Panc1 (cell line): ENCODE results near the gene TRIM33. TPM values are rescaled to one million over a fixed set of nuclear protein-coding genes. Genes with fewer than 3 reads are reported as not detected.

Source experiments
- ATAC-seq: fragments of 200-7000 bp; cut with Tn5 transposase; 2 replicates; pipeline ENCODE4 v1.9.1; 2020; ENCODE audit warnings: mild to moderate bottlenecking, moderate library complexity
- BruUV-seq: library from RNA; stranded (reverse); fragments of 400-500 nt; replicated peaks from 2 replicates; lab custom pipeline; 2021; lab: Mats Ljungman, UMichigan
- CTCF ChIA-PET: fragments of 300-600 bp; sonication (Branson Sonifier 250); formaldehyde crosslinking; loops from one replicate; lab custom pipeline; 2022; ENCODE audit warnings: antibody characterized with exemption; lab: Charles Lee
- POLR2A ChIA-PET: fragments of 300-600 bp; sonication (Branson Sonifier 250); formaldehyde crosslinking; loops from one replicate; lab custom pipeline; 2022; ENCODE audit warnings: antibody characterized with exemption; lab: Charles Lee
- DNase-seq: peaks from one replicate; pipeline ENCODE4 v3.0.0-alpha.2; 2010; ENCODE audit warnings: low read depth, low spot score
- H3K27ac ChIP-seq: 2 replicates; pipeline ENCODE4 v1.5.1; 2011; ENCODE audit warnings: mild to moderate bottlenecking, low read length, inconsistent platforms
- H3K27me3 ChIP-seq: fragments of 200-500 bp; sonication (Bioruptor generic); 2 replicates; pipeline ENCODE4 v1.6.0; 2014; ENCODE audit warnings: low read length, inconsistent platforms; ENCODE audit not compliant: control insufficient read depth, insufficient read depth
- H3K36me3 ChIP-seq: fragments of 200-500 bp; sonication (Bioruptor generic); 2 replicates; pipeline ENCODE4 v1.5.1; 2014; ENCODE audit warnings: inconsistent platforms, mild to moderate bottlenecking, low read length, moderate library complexity; ENCODE audit not compliant: control insufficient read depth, insufficient read depth
- H3K4me1 ChIP-seq: 2 replicates; pipeline ENCODE4 v1.5.1; 2011; ENCODE audit warnings: inconsistent platforms, mild to moderate bottlenecking, low read length, moderate library complexity; ENCODE audit not compliant: control insufficient read depth, insufficient read depth
- H3K4me3 ChIP-seq, 2 experiments: 2 replicates each; pipeline ENCODE4 v1.5.1; 2011 to 2012; ENCODE audit warnings: low read depth in 2 of 2, low read length in 2 of 2, mild to moderate bottlenecking in 2 of 2, inconsistent platforms in 1 of 2, moderate library complexity in 1 of 2
- H3K9me3 ChIP-seq: fragments of 200-500 bp; sonication (Bioruptor generic); 2 replicates; pipeline ENCODE4 v1.5.1; 2014; ENCODE audit warnings: low read depth, mild to moderate bottlenecking, inconsistent platforms, low read length, moderate library complexity; ENCODE audit not compliant: control insufficient read depth, insufficient read depth
- POLR2AphosphoS5 ChIP-seq: IDR thresholded peaks from 2 replicates; pipeline ENCODE4 v1.6.1; 2012; ENCODE audit warnings: mild to moderate bottlenecking, low read depth, low read length, moderate library complexity
- SIN3A ChIP-seq: IDR thresholded peaks from 2 replicates; pipeline ENCODE4 v1.6.1; 2012; ENCODE audit warnings: low read depth, mild to moderate bottlenecking, low read length, moderate library complexity, borderline replicate concordance; ENCODE audit not compliant: insufficient read depth
- TCF7L2 ChIP-seq: IDR thresholded peaks from 2 replicates; pipeline ENCODE4 v1.6.1; 2011; ENCODE audit warnings: mild to moderate bottlenecking, low read depth, low read length, inconsistent platforms
- in situ Hi-C: cut with HindIII; loops from 2 replicates; pipeline ENCODE4 v1.10.0; 2016; ENCODE audit warnings: low sequenced_read_pairs, low pct_unique_long_range_greater_than_20kb
- intact Hi-C: fragments of 100-400 bp; cut with micrococcal nuclease; formaldehyde crosslinking; loops from one replicate; pipeline ENCODE4 v1.10.0; 2022; ENCODE audit not compliant: unreplicated experiment
- total RNA-seq: library from RNA; stranded (reverse); gene quantifications from one replicate; pipeline ENCODE4 v1.2.1, GENCODE V29; 2021; ENCODE audit not compliant: unreplicated experiment
- TF ChIP-seq, protein P1 (sequence below), 2 experiments: IDR thresholded peaks; 2 replicates each; pipeline ENCODE4 v1.6.1; 2011 to 2012; ENCODE audit warnings: low read depth in 2 of 2, control low read depth in 1 of 2, low read length in 1 of 2, mild to moderate bottlenecking in 1 of 2, moderate library complexity in 1 of 2; ENCODE audit not compliant: insufficient read depth in 1 of 2
- TF ChIP-seq, protein P2 (sequence below): fragments of 450-650 bp; IDR thresholded peaks from 2 replicates; pipeline ENCODE4 v1.5.1; 2017; ENCODE audit warnings: mild to moderate bottlenecking

TRIM33 gene
- total RNA-seq, 1 experiment from 2014 or later = 22.2 TPM

DNA sequence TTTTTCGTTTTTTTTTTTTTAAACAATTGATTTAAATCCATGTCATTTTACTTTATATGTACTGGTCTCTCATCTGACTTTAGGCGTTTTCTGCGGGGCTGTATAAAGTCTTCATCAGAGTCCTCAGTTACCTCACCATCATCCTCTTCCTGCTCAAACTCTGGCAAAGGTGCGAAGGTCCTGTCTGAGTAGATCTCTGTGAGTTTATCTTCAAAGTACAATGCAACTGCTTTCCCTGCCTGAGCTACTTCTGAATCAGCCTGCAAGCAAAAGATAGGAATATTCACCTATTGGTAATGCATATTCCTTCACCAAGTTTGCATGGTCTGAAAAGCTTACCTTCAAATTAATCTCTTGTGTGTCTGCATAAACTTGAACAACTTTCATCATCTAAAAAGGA, 113.4 kb downstream of the TRIM33 start:
- no TSS peak for BruUV-seq
- in situ Hi-C loops = no loop called here
- DNase-seq (no peak), ATAC-seq (no peak)
- TF ChIP-seq POLR2AphosphoS5 (no peak), TCF7L2 (no peak), SIN3A (no peak)
- TF ChIP-seq, protein P1, sequence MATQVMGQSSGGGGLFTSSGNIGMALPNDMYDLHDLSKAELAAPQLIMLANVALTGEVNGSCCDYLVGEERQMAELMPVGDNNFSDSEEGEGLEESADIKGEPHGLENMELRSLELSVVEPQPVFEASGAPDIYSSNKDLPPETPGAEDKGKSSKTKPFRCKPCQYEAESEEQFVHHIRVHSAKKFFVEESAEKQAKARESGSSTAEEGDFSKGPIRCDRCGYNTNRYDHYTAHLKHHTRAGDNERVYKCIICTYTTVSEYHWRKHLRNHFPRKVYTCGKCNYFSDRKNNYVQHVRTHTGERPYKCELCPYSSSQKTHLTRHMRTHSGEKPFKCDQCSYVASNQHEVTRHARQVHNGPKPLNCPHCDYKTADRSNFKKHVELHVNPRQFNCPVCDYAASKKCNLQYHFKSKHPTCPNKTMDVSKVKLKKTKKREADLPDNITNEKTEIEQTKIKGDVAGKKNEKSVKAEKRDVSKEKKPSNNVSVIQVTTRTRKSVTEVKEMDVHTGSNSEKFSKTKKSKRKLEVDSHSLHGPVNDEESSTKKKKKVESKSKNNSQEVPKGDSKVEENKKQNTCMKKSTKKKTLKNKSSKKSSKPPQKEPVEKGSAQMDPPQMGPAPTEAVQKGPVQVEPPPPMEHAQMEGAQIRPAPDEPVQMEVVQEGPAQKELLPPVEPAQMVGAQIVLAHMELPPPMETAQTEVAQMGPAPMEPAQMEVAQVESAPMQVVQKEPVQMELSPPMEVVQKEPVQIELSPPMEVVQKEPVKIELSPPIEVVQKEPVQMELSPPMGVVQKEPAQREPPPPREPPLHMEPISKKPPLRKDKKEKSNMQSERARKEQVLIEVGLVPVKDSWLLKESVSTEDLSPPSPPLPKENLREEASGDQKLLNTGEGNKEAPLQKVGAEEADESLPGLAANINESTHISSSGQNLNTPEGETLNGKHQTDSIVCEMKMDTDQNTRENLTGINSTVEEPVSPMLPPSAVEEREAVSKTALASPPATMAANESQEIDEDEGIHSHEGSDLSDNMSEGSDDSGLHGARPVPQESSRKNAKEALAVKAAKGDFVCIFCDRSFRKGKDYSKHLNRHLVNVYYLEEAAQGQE (IDR thresholded peaks at IDR 0.05; ENCODE audit: insufficient read depth in 1 of 2, low read depth in 2 of 2, low read length in 1 of 2) = no peak
- TF ChIP-seq, protein P2, sequence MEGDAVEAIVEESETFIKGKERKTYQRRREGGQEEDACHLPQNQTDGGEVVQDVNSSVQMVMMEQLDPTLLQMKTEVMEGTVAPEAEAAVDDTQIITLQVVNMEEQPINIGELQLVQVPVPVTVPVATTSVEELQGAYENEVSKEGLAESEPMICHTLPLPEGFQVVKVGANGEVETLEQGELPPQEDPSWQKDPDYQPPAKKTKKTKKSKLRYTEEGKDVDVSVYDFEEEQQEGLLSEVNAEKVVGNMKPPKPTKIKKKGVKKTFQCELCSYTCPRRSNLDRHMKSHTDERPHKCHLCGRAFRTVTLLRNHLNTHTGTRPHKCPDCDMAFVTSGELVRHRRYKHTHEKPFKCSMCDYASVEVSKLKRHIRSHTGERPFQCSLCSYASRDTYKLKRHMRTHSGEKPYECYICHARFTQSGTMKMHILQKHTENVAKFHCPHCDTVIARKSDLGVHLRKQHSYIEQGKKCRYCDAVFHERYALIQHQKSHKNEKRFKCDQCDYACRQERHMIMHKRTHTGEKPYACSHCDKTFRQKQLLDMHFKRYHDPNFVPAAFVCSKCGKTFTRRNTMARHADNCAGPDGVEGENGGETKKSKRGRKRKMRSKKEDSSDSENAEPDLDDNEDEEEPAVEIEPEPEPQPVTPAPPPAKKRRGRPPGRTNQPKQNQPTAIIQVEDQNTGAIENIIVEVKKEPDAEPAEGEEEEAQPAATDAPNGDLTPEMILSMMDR = no peak
- Histone ChIP-seq H3K4me3 (no peak overlapping the region), H3K36me3 (peaks cover 13% of the 10 kb centered on the region; the same call in 1 of the 2 replicates), H3K9me3 (no peaks in the 10 kb centered on the region), H3K27ac (no peak overlapping the region), H3K4me1 (no peaks in the 10 kb centered on the region), H3K27me3 (no peaks in the 10 kb centered on the region)
- CTCF ChIA-PET = interaction anchor here (0.7 kb wide), 2 partner anchors 50 to 202 kb away, joined by 3 to 9 read pairs; no protein-coding TSS in a partner anchor
- POLR2A ChIA-PET = no interaction called here
- intact Hi-C loops = no loop called here

DNA sequence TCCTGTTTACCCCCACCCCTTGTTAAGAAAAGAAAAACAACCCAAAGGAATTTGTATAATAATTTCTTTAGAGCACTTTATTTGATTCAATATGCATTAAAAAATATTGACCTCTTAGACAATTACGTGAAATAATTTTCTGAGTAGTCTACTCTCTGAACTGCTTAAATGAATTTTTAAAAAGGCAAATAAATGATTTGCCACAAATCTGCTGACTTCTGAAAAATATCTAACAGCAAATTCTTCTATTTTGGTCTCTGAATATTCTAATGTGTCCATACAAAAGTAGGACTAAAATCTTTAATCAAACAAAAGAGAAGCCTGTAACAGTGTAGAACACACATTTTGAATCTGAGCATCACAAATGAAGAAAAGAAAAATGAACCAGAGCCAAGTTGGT, 115.1 kb downstream of the TRIM33 start:
- Histone ChIP-seq H3K4me3 (no peak overlapping the region), H3K9me3 (no peaks in the 10 kb centered on the region), H3K27me3 (no peaks in the 10 kb centered on the region), H3K36me3 (peaks cover 13% of the 10 kb centered on the region; the same call in 1 of the 2 replicates), H3K27ac (no peak overlapping the region), H3K4me1 (no peaks in the 10 kb centered on the region)
- no peak for DNase-seq
- in situ Hi-C loops (no loop called here), intact Hi-C loops (no loop called here)
- BruUV-seq = no TSS peak
- no peak for ATAC-seq
- no peak for TF ChIP-seq POLR2AphosphoS5
- no peak for TF ChIP-seq SIN3A
- TF ChIP-seq, protein P1 (IDR thresholded peaks at IDR 0.05; ENCODE audit: insufficient read depth in 1 of 2, low read depth in 2 of 2, low read length in 1 of 2) = no peak
- no peak for TF ChIP-seq TCF7L2
- TF ChIP-seq, protein P2 = no peak
- CTCF ChIA-PET = no interaction called here
- POLR2A ChIA-PET = no interaction called here
